SHP77 (cell line): Measurements from ENCODE around the gene MORC3.

Experiments used
- DNase-seq, 2 experiments: peaks; one replicate each; lab custom pipeline; 2025; lab: John Stamatoyannopoulos, UW

Gene MORC3

DNA sequence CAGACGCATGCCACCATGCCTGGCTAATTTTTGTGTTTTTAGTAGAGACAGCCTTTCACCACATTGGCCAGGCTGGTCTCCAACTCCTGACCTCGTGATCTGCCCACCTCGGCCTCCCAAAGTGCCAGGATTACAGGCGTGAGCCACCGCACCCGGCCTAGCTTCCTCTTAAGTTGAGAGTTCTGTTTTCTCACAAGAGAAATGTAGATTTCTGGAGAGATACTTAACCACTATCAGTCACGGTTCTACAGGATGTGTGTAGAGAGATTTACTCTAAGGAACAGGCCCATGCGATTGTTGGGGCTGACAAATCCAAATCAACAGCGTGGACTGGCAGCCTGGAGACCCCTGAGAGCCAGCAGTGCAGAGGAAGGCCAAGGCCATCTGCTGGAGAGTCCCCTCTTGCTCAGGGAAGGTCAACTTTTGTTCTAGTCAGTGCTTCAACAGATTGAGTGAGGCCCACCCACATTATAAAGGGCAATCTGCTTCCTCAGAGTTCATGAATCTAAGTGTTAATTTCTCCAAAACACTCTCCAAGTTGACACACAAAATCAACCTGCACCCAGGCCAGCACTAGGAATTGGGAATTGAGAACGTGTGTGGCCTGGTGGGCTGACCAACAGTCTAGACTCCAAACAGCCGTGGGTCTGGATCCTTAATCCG, 103.9 kb downstream of the MORC3 start:
- no peak for DNase-seq

DNA sequence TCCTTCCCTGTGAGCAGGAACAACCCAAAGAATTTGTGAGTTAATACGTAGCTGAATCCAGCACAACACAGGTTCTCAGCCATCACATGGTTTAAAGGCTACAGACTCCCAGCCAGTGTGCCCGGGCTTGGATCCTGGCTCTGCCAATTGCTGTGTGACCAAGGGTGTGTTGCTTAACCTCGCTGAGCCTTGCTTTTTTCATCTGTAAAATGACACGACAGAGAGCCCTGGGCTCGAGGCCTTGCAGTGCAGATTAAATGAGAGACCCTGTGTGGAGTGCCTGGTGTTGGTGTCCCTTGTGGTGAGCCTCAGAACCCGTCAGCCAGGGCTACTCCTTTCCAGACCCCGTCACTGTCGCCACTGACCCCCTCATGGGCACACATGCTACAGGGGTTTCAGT, 104.6 kb downstream of the MORC3 start:
- DNase-seq = no peak

DNA sequence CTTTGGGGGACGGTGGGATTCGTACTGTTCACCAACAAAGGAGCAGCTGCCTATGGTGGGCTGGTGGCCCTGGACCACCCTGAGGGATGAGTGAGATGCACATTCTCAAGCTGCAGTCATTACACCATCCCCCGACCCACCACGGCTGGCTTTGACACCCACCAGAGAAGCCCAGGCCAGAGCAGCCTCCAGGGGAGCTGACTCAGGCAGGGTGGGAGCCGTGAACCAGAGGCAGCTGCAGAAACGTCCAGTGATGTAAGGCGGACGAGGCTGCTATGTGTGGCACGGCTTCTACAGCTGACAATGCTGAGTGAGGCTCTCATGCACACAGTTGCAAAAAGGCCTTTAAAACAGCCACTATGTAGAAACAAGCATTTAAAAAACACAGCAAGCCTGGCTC, 105.3 kb downstream of the MORC3 start:
- DNase-seq = no peak
